ENCODE data around the gene NLGN2.
A peak's percentile ranks its signal among the peaks of the same experiment; 100 is the strongest.

The NLGN2 gene

DNA sequence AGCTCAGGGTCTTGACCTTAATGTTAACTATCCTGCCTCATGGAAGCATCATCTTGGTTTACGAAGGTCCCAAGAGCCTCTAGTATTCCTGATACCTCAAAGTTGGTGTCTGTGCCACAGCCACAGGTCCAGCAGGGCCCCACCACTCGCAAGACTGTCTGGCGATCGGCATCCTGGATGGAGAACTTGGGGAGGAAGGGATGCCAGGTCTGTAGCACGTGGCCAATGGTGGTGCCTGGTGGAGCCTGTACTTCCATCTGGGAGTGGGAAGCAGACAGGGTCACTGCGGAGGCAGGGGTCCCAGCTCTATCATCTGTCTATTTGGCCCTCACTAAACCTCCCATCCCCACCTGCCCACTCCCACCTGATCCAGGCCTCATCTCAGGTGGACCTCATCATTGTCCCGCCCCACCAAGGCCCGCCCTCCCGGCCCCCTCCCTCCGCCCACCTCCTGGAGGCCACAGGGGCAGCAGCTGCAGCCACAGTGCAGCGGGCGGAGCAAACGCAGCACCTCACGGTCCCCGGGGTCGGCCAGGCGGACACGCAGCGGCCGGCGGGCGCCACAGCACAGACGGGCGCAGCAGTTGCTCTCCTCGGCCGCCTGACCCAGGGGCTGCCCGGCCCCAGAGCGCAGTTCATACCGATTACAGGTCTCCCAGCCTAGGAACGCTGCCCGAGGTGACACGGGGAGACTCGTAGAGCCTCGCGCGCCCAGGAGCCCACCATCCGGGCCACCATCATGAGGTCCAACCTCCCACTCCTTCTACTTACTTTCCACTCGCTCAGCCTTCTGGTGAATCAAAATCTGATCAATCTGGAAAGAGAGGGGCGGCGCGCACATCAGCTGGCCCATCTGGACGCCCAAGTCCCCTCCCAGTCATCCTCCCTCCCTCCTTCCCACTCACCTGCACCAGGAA lies 14.7 kb upstream of the NLGN2 start:
- DNase-seq, result no peak

DNA sequence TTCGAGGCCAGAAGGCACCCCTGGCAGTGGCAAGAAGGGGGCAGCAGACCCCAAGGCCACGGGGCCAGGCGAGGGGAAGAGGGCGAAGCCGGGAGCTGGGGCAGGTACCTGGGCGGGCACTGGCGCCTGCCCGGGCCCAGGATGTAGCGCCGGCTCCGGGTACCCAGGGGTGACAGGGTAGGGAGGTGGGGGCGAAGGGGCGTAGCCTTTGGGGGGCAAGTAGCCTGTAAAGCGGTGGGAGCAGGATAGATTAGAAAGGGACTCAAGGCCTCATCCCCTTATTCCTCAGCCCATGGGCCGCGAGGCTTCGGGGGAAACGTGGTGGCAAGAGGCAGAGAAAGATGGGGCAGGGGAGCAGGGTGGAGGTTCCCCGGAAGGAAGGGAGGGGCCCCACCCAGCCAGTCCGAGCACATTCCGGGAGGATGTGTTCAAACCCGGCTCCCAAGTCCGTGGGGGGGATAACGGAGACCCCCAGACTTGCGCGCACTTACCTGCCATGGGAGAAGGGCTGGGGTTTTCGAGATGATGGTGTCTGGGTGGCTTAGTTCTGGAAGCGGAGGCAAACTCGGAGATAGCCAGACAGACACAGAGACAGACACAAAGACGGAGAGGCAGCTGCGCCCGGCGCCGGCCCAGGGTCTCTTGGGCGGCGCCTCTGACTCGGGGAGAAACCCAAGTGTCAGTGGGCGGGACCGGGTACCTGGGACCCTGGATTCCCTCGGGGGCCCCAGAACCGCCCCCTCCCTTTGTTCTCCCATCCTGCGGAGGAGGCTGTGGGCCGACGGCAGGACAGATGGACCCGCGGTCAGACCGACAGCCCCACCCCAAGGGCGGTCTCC lies 13.8 kb upstream of the NLGN2 start:
- DNase-seq, result no peak

DNA sequence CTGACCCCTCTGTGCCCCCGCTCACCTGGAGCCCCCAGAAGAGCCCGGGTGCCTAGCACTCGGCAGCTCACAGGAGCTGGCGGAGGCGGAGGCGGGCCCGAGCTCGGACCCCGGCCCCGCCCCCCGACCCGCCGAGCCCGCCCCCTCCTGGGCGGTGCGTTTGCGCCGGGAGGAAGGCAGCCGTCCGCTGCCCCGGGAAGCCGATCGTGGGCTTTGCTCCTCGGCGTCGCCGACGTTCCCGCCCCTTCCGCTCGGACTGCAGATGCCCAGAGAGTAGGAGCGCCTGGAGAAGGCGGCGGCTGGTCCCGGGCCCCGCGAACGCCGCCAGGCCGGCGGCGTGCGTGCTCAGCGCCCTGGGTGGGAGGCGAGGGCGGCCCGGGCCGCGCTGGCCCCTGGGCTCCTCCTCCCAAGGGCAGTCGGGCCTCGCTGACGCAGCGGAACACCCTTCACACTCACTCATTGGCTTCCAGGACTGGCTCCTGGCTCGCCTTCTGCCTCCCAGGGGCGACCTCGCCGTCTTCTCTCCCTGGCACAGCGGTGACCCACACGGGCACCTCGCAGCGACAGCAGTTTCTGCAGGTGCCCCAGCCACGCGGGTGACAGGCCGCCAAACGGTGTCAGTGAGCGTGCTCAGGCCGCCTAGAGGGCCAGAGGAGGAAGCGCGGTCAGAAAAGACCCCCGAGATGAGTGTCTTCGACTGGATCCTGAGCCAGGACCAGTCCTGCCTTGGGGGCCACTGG lies 13.0 kb upstream of the NLGN2 start, which contains the start of gene PLSCR3:
TSS of gene PLSCR3 (minus strand) at position 74 of the 740 bp plus-strand sequence. CDS start 415 bp downstream, outside the sequence.
- peak; percentile 60 to 80 for DNase-seq

DNA sequence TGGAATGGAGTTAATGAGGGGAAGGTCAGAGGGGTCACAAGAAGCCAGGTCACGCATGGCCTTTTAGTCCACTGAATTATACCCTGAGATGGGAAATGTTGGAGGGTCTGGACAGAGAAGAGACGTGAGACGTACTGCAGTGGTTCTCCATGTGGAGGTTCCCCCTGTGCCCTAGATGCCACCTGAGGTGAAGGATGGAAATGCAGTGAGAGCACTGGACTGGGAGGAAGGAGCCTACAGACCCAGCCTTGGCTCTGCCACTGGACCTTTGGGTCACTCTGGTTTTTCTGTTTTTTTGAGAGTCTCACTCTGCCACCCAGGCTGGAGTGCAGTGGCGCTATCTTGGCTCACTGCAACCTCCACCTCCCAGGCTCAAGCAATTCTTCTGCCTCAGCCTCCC lies 11.5 kb upstream of the NLGN2 start:
- no peak for DNase-seq

DNA sequence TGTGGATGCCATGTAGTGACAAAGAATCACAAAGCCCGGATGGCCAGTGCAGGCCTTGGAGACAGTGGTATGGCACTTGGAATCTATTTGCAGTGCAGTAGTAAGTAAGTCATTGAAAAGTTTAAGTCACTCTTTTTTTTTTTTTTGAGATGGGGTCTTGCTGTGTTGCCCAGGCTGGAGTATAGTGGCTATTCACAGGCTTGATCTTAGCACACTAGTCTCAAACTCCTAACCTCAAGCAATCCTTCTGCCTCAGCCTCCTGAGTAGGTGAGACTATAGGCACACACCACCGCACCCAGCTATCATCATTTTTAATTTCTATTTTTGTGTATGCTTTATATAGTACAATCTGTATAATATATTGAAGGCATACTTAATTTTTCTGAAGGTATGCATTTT lies 9.0 kb upstream of the NLGN2 start:
- DNase-seq, result no peak

DNA sequence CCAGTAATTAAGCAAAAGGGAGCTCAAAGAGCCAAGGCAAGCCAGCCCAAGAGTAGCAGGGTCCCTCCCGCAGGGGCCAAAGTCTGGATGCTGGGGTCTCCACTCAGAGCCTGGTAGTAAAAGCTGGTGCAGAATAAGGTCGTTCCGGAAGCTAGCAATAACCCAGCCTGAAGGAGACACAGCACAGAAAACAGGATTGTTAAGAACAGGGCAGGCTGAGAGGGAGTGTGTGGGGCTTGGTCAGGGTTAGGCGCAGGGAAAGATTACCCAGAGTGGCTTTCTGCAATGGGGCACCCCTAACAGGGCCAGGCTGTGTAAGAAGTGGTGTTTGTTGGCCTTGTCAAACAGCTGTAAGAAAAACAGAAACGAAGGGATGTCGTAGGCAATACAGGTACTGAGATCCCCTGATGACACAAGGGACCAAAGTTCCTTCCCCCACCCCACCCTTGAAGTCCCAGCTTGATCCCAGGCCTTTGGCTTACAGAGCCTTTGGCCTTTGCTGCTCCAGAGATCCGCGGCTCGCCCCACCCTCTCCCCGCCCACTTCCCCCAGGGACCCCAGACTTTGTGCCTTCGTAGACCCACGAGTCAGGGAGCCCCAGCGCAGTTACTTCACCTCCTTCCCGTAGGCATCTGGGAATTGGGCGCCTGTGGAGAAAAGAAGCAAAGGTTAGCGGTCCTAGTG lies 4.5 kb upstream of the NLGN2 start:
- DNase-seq, result no peak

DNA sequence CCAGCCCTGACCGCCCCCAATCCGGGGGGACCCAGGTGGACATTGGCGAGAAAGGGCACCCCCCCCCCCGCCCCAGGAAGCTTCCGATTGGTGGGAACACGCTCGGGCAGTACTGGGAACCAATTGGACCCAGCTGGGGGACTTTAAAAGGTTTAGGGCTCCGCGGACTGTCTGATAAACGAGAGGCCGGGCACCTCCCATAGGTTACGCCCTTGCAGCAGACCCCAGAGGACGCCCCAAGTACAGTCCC lies 4.0 kb upstream of the NLGN2 start:
- DNase-seq, result peak; percentile 84 to 87

DNA sequence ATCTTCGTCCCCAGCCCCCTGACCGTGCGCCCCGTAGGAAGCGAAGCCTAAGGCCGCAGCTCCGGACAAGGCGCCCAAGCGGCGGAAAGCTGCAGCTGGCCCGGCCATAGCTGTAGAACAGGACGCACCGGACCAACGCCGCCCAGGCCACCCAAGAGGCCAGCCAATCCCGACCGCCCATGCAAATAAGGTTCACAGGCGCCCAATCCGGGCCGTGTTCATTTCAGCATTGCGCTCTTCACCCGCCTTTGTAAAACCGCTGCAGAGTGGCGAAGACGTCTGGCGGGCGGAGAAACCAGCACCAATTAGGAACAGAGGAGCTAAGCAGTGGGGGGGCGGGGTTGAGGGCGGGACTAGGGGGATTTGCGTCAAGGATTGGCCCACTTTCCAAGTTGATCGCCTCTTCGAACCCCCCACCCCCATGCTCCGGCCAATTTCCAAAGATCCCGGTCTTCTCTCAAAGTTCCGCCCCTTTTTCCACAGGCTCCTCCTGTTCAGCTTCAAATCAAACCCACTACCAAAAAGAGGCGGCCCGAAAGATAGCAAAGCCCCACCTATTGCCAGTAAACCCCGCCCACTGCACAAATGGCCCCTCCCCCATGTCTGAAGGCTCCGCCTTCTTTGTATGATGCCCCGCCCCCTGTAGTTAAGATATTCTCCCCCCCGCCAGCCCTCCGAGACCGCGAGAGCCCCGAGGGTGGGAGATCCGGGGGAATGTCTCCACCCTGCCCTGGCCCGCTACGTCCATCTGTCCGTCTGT lies 3.5 kb upstream of the NLGN2 start, which contains the start of gene TMEM256:
TSS of gene TMEM256 (minus strand) at position 121 of the 760 bp plus-strand sequence. CDS start at position 108, 13 bp downstream.
- peak; percentile 98 for DNase-seq

DNA sequence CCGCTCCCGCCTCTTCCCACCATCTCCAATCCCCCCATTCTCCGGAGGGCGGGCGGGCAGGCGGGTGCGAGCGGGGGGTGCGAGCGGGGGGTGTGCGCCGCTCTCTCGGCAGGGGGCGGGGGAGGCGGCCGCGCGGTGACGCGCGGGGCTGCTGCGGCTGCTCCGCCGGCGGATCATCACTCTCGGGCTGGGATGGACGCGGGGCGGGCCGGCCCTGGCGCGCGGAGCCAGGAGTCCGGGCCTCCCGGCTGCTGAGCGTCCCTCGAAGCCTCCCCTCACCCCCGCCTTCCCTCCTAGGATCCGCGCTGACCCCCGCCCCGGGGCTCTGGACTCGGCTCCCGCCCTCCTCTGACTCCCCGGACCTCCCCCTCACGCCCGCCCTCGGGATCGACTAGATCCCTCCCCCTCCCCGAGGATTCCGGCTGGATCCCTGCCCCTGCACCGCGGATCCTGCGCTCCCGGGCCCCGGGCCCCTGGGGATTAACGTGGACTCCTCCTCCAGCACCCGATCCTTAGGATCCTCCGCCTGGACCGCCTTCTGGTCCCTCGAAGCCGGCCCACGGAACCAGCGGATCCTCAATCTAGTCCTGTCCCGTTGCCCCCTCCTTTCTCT lies 2.8 kb upstream of the NLGN2 start:
- DNase-seq, result no peak

DNA sequence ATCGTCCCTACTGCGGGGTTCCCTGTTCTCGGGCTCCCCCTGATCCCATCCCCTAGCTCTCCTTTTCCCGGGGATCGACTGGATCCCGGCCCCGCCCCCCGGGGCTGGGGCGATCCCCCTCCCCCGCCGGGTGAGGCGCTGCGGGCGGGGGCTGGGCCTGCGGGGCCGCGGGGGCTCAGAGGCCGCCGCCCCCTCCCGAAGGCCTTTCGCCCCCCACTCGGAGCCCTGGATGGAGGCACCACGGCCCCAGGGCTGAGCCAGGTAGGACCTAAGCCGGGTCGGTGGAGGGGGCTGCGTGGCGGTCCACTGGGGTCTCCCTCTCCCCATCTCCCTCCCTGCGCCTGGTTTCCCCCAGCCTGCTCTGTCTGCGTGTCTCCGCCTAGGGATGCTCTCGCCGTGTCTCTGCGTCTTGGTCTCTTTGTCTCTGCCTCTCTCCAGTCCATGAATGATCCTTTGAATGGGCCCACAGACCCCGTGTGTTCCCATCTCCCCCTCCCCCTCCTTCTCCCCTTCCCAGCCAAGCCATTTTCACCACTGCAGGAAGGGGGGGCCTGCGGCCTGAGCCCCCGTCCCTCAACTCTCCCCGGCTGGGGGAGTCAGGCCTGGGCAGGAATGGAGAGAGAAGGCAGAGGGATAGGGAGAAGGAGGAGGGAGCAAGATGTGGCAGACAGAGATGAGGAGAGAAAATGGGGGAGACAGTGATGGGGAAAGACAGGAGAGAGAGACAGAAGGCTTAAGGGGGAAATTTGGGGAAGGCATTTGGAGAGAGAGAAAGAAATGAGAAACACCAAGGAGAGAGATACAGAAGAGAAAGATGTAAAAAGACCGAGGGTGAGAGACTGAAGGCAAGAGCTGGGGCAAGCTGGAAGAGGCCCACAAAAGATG lies 2.1 kb upstream of the NLGN2 start:
- no peak for DNase-seq

DNA sequence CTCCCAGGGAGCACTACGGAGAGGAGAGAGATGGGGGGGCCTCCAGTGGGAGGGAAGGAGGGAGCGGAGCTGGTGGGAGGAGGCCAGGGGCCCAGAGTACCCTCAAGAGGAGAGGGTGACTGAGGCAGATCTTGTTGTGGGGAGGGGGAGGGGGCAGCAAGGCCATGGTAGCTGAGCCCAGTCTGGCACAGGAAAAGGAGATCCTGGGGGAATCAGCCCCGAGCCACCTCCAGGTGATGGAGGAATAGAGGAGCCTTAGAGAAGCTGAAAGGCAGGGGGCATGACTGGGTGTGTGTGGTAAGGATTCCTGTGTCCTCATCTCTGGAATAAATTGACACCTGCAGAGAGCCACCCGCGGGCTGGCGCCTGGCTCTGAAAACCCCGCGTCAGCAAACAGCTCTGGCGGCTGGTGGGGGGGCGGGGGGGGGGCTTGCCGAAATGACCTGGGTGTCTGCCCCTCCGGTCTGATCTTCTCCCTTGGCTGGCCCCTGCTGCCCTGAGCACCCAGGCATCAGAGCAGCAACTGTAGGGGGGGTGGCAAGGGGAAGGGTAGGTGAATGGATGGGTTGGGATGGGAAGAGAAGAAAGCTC lies 1.3 kb upstream of the NLGN2 start:
- DNase-seq, result no peak

DNA sequence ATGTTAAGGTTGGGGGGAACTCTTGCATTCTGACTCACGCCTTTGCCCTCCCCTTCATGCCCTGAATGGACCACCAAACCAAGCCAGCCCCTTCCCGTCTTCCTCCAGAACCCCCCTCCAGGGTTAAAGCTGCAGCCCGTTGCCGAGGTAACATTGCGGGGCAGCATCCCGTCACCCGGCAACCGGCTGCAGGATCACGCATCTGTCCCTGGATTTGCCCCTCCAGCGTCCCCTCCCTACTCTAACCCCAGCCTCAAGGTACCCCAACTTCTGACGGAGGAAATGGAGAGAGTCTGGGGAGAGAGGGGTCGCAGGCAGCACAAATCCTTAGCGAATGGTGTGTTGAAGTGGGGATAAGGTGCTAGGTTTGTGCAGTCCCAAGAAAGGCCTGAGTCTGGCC lies 563 bp upstream of the NLGN2 start:
- DNase-seq, result no peak

DNA sequence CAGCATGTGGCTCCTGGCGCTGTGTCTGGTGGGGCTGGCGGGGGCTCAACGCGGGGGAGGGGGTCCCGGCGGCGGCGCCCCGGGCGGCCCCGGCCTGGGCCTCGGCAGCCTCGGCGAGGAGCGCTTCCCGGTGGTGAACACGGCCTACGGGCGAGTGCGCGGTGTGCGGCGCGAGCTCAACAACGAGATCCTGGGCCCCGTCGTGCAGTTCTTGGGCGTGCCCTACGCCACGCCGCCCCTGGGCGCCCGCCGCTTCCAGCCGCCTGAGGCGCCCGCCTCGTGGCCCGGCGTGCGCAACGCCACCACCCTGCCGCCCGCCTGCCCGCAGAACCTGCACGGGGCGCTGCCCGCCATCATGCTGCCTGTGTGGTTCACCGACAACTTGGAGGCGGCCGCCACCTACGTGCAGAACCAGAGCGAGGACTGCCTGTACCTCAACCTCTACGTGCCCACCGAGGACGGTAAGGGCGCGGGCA lies 645 bp downstream of the NLGN2 start:
- no peak for DNase-seq

DNA sequence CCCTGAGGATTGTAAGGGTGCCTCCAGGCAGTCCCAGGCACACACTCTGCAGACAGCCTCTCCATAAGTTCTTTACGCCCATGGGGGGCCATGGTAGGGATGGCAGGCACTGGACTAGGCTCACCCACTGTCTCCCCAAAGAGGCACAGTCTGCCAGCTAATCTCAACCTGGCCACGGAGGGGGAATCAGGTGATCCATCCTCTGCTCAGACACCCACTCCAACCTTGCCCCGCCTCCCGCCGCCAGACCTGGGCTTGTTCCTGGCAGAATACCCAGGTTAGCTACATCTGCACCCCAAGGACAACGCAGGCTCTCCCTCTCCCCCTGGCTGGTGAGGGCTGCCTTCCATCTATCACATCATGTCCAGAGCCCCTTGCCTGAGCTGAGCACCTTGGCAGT lies 1.2 kb downstream of the NLGN2 start:
- no peak for DNase-seq

DNA sequence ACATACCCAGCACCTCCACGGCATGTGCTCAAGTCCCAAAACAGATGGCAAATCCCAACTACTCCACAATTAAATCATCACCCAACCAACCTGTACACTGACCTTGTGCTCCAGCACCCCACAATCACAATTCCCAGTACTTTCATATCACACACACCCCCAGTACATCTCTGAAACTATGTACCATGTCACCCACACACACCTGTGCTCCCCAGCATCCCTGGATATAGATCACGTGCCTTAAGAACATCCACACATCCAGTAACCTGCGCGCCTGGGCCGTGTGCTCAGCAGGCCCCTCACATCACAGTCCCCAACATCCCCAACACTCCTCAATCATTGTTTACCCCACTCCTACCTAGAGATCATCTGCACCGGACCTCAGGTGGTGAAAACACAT lies 2.1 kb downstream of the NLGN2 start:
- DNase-seq, result no peak

DNA sequence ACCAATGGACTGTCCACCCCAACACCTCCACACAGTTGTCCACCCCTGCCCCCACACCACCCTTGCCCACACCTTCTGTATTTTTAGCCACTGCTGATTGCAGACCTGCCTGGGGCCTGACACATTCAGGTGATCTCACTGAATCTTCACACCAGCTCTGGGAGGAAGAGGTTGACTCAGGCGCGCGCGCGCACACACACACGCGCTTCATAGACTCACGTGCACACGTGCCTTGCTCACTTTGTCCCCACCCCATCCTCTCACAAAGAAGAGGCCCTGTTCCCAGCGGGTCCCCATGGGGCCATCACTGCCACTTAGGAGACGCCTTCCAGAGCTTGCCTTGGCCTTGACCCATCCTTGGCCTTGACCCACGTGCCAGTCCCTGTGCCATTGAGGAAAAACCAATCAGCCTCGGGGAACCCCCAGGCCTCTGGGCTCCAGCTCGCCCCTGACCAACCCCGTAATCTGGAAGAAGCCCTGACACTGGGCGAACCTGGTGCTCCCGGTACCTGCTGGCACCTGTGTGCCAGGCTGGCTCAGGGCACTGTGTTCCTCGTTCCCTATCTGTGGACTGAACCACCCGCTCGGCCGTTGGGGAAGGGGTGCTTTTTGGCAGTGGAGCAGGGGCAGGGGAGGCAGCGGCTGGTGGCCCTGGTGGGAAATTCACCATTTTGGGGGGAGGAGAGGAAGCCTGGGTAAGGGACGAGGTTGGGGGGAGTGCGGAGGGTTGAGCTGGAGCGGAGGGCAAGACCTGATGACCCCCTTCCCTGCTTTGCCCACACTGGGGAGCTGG lies 3.2 kb downstream of the NLGN2 start:
- no peak for DNase-seq

DNA sequence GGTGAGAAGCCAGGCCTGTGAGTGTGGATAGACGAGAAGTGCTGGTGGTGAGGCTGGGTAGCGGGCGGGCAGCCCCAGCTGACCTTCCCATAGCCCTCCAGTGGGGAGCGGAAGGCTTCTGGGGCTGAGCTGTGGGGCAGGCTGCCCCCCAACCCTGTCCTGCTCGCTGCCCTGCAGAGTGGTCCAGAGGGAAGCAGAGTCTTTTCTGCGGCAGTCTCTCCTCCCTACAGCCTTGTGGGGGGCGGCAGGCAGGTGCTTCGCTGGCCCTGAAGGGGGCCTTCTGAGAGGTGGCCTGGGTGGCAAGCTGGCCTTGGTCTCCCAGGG lies 3.7 kb downstream of the NLGN2 start:
- no peak for DNase-seq

DNA sequence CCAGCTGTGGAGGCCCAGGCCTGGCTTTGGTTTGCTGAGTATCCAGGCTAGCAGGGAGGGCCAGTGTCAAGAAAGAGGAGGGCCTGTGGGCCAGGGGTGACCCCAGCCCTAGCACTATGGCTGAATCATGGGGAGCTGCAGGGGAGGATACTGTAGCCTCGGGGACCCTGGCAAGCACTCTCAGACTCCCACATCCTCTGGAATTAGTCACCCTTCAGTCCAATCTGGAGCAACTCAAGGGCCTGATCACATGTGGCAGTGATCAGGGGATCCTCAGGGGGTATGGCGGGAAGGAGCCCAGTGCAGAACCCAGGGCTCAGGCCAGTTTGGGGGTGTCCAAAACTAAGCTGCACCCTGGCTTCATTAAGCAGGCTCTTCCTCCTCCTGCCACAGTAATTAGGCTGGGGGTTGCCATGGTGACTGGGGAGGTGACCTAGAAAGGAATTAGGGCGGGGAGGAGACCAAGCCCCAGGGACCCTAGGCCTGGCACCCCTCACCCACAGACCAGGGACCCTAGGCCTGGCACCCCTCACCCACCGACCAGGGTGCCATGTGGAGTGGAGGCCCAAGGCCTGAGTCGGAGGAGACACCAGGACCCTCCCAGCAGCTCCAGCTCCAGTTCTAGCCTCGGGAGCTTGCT lies 5.8 kb downstream of the NLGN2 start:
- DNase-seq, result peak in 1 of 2 experiments; percentile 14

DNA sequence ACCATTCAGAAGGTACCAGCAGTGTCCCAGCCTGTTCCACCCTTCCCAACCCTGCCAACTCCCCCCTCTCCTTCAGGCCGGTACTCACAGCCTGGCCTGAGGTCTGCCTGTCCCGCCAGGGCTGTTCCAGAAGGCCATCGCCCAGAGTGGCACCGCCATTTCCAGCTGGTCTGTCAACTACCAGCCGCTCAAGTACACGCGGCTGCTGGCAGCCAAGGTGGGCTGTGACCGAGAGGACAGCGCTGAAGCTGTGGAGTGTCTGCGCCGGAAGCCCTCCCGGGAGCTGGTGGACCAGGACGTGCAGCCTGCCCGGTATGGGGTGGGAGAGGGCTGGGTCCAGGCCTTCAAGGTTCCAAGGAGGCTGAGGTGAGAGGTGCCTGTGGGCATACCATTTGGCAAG lies 7.2 kb downstream of the NLGN2 start:
- no peak for DNase-seq
